ENCODE results near the gene SLC41A1. TPM values are rescaled to one million over a fixed set of nuclear protein-coding genes. Genes with fewer than 3 reads are reported as not detected.

SLC41A1 gene
- total RNA-seq, 1 donor from 2014 or later = 22.4 TPM

GRCh38 chr1:205787287-205787916 is 25.6 kb downstream of the SLC41A1 start:
- no peak for FAIRE-seq
- Histone ChIP-seq H3K9me3 (ENCODE audit: insufficient read depth, low read depth, low read length) (no peaks in the 10 kb centered on the region), H3K27me3 (ENCODE audit: insufficient read depth, low read length) (no peaks in the 10 kb centered on the region), H3K27ac (ENCODE audit: low read depth, low read length) (no peak overlapping the region), H3K4me3 (ENCODE audit: insufficient read depth, low read depth, low read length) (no peak overlapping the region), H3K4me1 (ENCODE audit: insufficient read depth, low read length) (peaks cover 5% of the 10 kb centered on the region), H3K36me3 (ENCODE audit: insufficient read depth, low read length) (peaks cover 2% of the 10 kb centered on the region), H4K20me1 (ENCODE audit: insufficient read depth, low read length) (no peaks in the 10 kb centered on the region), H3K4me2 (ENCODE audit: low read length) (no peak overlapping the region), H2AFZ (ENCODE audit: low read depth, low read length) (no peak overlapping the region), H3K79me2 (ENCODE audit: insufficient read depth, low read length) (no peaks in the 10 kb centered on the region), H3K9ac (ENCODE audit: low read length) (no peak overlapping the region)
- H3K27me3 Mint-ChIP-seq (ENCODE audit: low read depth, unreplicated experiment) = peaks cover 4% of the 10 kb centered on the region
- no peaks in the 10 kb centered on the region for H3K36me3 Mint-ChIP-seq (ENCODE audit: low read depth, unreplicated experiment)
- DNase-seq (ENCODE audit: low read depth) = no peak
- H3K4me1 Mint-ChIP-seq (ENCODE audit: low read depth, unreplicated experiment) = no peaks in the 10 kb centered on the region
- TF ChIP-seq CTCF (IDR thresholded peaks at IDR 0.05; ENCODE audit: insufficient read depth, low read depth, low read length) (no peak), EZH2 (IDR thresholded peaks at IDR 0.05; ENCODE audit: insufficient read depth, low read length) (no peak)
- no peaks in the 10 kb centered on the region for H3K9me3 Mint-ChIP-seq (ENCODE audit: unreplicated experiment)
- H3K4me3 Mint-ChIP-seq (ENCODE audit: unreplicated experiment) = no peak overlapping the region
- H3K27ac Mint-ChIP-seq (ENCODE audit: unreplicated experiment) = peak overlapping the region; percentile 81

GRCh38 chr1:205786601-205787000 is 26.4 kb downstream of the SLC41A1 start:
- Histone ChIP-seq H3K4me2 (ENCODE audit: low read length) (no peak overlapping the region), H2AFZ (ENCODE audit: low read depth, low read length) (no peak overlapping the region), H3K27me3 (ENCODE audit: insufficient read depth, low read length) (no peaks in the 10 kb centered on the region), H4K20me1 (ENCODE audit: insufficient read depth, low read length) (no peaks in the 10 kb centered on the region), H3K79me2 (ENCODE audit: insufficient read depth, low read length) (no peaks in the 10 kb centered on the region), H3K9me3 (ENCODE audit: insufficient read depth, low read depth, low read length) (no peaks in the 10 kb centered on the region), H3K9ac (ENCODE audit: low read length) (no peak overlapping the region), H3K4me1 (ENCODE audit: insufficient read depth, low read length) (peaks cover 5% of the 10 kb centered on the region), H3K4me3 (ENCODE audit: insufficient read depth, low read depth, low read length) (no peak overlapping the region), H3K27ac (ENCODE audit: low read depth, low read length) (no peak overlapping the region), H3K36me3 (ENCODE audit: insufficient read depth, low read length) (peaks cover 2% of the 10 kb centered on the region)
- H3K27me3 Mint-ChIP-seq (ENCODE audit: low read depth, unreplicated experiment) = peaks cover 4% of the 10 kb centered on the region
- H3K4me1 Mint-ChIP-seq (ENCODE audit: low read depth, unreplicated experiment) = no peaks in the 10 kb centered on the region
- no peaks in the 10 kb centered on the region for H3K36me3 Mint-ChIP-seq (ENCODE audit: low read depth, unreplicated experiment)
- TF ChIP-seq EZH2 (IDR thresholded peaks at IDR 0.05; ENCODE audit: insufficient read depth, low read length) = no peak
- no peak for TF ChIP-seq CTCF (IDR thresholded peaks at IDR 0.05; ENCODE audit: insufficient read depth, low read depth, low read length)
- FAIRE-seq (no peak), DNase-seq (ENCODE audit: low read depth) (no peak)
- no peak overlapping the region for H3K4me3 Mint-ChIP-seq (ENCODE audit: unreplicated experiment)
- H3K27ac Mint-ChIP-seq (ENCODE audit: unreplicated experiment) = no peak overlapping the region
- H3K9me3 Mint-ChIP-seq (ENCODE audit: unreplicated experiment) = no peaks in the 10 kb centered on the region

- Mint-ChIP-seq H3K9me3 (ENCODE audit: unreplicated experiment) (no peaks in the 10 kb centered on the region), H3K27me3 (ENCODE audit: low read depth, unreplicated experiment) (peaks cover 4% of the 10 kb centered on the region), H3K4me3 (ENCODE audit: unreplicated experiment) (no peak overlapping the region), H3K4me1 (ENCODE audit: low read depth, unreplicated experiment) (no peaks in the 10 kb centered on the region), H3K36me3 (ENCODE audit: low read depth, unreplicated experiment) (no peaks in the 10 kb centered on the region), H3K27ac (ENCODE audit: unreplicated experiment) (no peak overlapping the region)
- Histone ChIP-seq H3K36me3 (ENCODE audit: insufficient read depth, low read length) (peaks cover 2% of the 10 kb centered on the region), H3K4me1 (ENCODE audit: insufficient read depth, low read length) (peaks cover 5% of the 10 kb centered on the region), H2AFZ (ENCODE audit: low read depth, low read length) (no peak overlapping the region), H3K9me3 (ENCODE audit: insufficient read depth, low read depth, low read length) (no peaks in the 10 kb centered on the region), H3K9ac (ENCODE audit: low read length) (no peak overlapping the region), H3K27ac (ENCODE audit: low read depth, low read length) (no peak overlapping the region), H3K79me2 (ENCODE audit: insufficient read depth, low read length) (no peaks in the 10 kb centered on the region), H4K20me1 (ENCODE audit: insufficient read depth, low read length) (no peaks in the 10 kb centered on the region), H3K4me2 (ENCODE audit: low read length) (no peak overlapping the region), H3K4me3 (ENCODE audit: insufficient read depth, low read depth, low read length) (no peak overlapping the region), H3K27me3 (ENCODE audit: insufficient read depth, low read length) (peaks cover 2% of the 10 kb centered on the region)
- FAIRE-seq (no peak), DNase-seq (ENCODE audit: low read depth) (no peak)
- TF ChIP-seq EZH2 (IDR thresholded peaks at IDR 0.05; ENCODE audit: insufficient read depth, low read length) (no peak), CTCF (IDR thresholded peaks at IDR 0.05; ENCODE audit: insufficient read depth, low read depth, low read length) (no peak)
Observed at GRCh38 chr1:205785446-205785845, 27.6 kb downstream of the SLC41A1 start.
